Bone marrow (tissue), 2 donors: ENCODE results near the gene MYOD1.

Source experiments
- DNase-seq, 2 donors: peaks; one replicate each; lab custom pipeline; 2025; lab: John Stamatoyannopoulos, UW

Gene MYOD1

GRCh38 chr11:17734986-17735817, 15.8 kb downstream of the MYOD1 start:
- no peak for DNase-seq

GRCh38 chr11:17735818-17736578, 16.6 kb downstream of the MYOD1 start:
- DNase-seq: no peak

- DNase-seq: no peak
Measured at GRCh38 chr11:17736579-17736893, 17.2 kb downstream of the MYOD1 start.

GRCh38 chr11:17736930-17737817, 17.8 kb downstream of the MYOD1 start:
- no peak for DNase-seq

GRCh38 chr11:17738151-17738973, 19.0 kb downstream of the MYOD1 start:
- DNase-seq: no peak

GRCh38 chr11:17739945-17740338, 20.6 kb downstream of the MYOD1 start:
- DNase-seq: no peak

GRCh38 chr11:17740649-17741235, 21.4 kb downstream of the MYOD1 start:
- DNase-seq: no peak

- DNase-seq: no peak
Measured at GRCh38 chr11:17741487-17741886, 22.1 kb downstream of the MYOD1 start.

GRCh38 chr11:17742019-17742418, 22.6 kb downstream of the MYOD1 start:
- no peak for DNase-seq

- DNase-seq: no peak
Measured at GRCh38 chr11:17743026-17743807, 23.8 kb downstream of the MYOD1 start.

GRCh38 chr11:17743808-17744119, 24.4 kb downstream of the MYOD1 start:
- DNase-seq: no peak

GRCh38 chr11:17744151-17744940, 25.0 kb downstream of the MYOD1 start:
- no peak for DNase-seq

GRCh38 chr11:17745023-17745772, 25.8 kb downstream of the MYOD1 start:
- no peak for DNase-seq

- DNase-seq: no peak
Measured at GRCh38 chr11:17746096-17746495, 26.7 kb downstream of the MYOD1 start.

- no peak for DNase-seq
Measured at GRCh38 chr11:17747131-17747955, 28.0 kb downstream of the MYOD1 start.

GRCh38 chr11:17748044-17748443, 28.7 kb downstream of the MYOD1 start:
- DNase-seq: no peak

- no peak for DNase-seq
Measured at GRCh38 chr11:17748761-17749721, 29.7 kb downstream of the MYOD1 start.
